Astrocyte (in vitro differentiated cells and primary cell): ENCODE data around the gene TIAM2. TPM values are rescaled to one million over a fixed set of nuclear protein-coding genes. Genes with fewer than 3 reads are reported as not detected.

Experiments
- DNase-seq: peaks from one replicate; pipeline ENCODE4 v3.0.0-alpha.2; 2010; ENCODE audit warnings: low read depth
- FAIRE-seq: peaks from 2 replicates; lab custom pipeline; 2011; peaks lifted over from hg19 to GRCh38; lab: Jason Lieb, UNC
- H2AFZ ChIP-seq: 2 replicates; pipeline ENCODE4 v1.6.0; 2012; ENCODE audit warnings: low read depth, low read length, inconsistent platforms
- H3K27ac ChIP-seq: 2 replicates; pipeline ENCODE4 v1.5.1; 2011; ENCODE audit warnings: low read depth, low read length, inconsistent platforms
- H3K27me3 ChIP-seq: 2 replicates; pipeline ENCODE4 v1.6.0; 2011; ENCODE audit warnings: low read length, inconsistent platforms; ENCODE audit not compliant: insufficient read depth
- H3K36me3 ChIP-seq: 2 replicates; pipeline ENCODE4 v1.5.1; 2011; ENCODE audit warnings: low read length, inconsistent platforms; ENCODE audit not compliant: insufficient read depth
- H3K4me1 ChIP-seq: 2 replicates; pipeline ENCODE4 v1.5.1; 2011; ENCODE audit warnings: low read length, inconsistent platforms; ENCODE audit not compliant: insufficient read depth
- H3K4me2 ChIP-seq: 2 replicates; pipeline ENCODE4 v1.6.0; 2012; ENCODE audit warnings: low read length, inconsistent platforms
- H3K4me3 ChIP-seq: 2 replicates; pipeline ENCODE4 v1.5.1; 2011; ENCODE audit warnings: low read depth, mild to moderate bottlenecking, low read length, inconsistent platforms; ENCODE audit not compliant: insufficient read depth
- H3K79me2 ChIP-seq: 2 replicates; pipeline ENCODE4 v1.6.0; 2012; ENCODE audit warnings: mild to moderate bottlenecking, low read length, inconsistent platforms; ENCODE audit not compliant: insufficient read depth
- H3K9ac ChIP-seq: 2 replicates; pipeline ENCODE4 v1.6.0; 2012; ENCODE audit warnings: mild to moderate bottlenecking, low read length, inconsistent platforms
- H3K9me3 ChIP-seq: 2 replicates; pipeline ENCODE4 v1.5.1; 2012; ENCODE audit warnings: low read depth, mild to moderate bottlenecking, low read length, inconsistent platforms; ENCODE audit not compliant: insufficient read depth
- H4K20me1 ChIP-seq: 2 replicates; pipeline ENCODE4 v1.6.0; 2012; ENCODE audit warnings: low read length, inconsistent platforms; ENCODE audit not compliant: insufficient read depth
- H3K27ac Mint-ChIP-seq: one replicate; pipeline ENCODE4 v1.8.0; 2021; ENCODE audit warnings: mild to moderate bottlenecking, mixed read lengths; ENCODE audit not compliant: unreplicated experiment
- H3K27me3 Mint-ChIP-seq: one replicate; pipeline ENCODE4 v1.8.0; 2021; ENCODE audit warnings: low read depth, mixed read lengths; ENCODE audit not compliant: unreplicated experiment
- H3K36me3 Mint-ChIP-seq: one replicate; pipeline ENCODE4 v1.8.0; 2021; ENCODE audit warnings: low read depth, mixed read lengths; ENCODE audit not compliant: unreplicated experiment
- H3K4me1 Mint-ChIP-seq: one replicate; pipeline ENCODE4 v1.8.0; 2021; ENCODE audit warnings: low read depth, mixed read lengths; ENCODE audit not compliant: unreplicated experiment
- H3K4me3 Mint-ChIP-seq: one replicate; pipeline ENCODE4 v1.8.0; 2021; ENCODE audit warnings: mild to moderate bottlenecking, moderate library complexity, mixed read lengths; ENCODE audit not compliant: unreplicated experiment
- H3K9me3 Mint-ChIP-seq: one replicate; pipeline ENCODE4 v1.8.0; 2021; ENCODE audit warnings: mild to moderate bottlenecking, mixed read lengths; ENCODE audit not compliant: unreplicated experiment
- CTCF ChIP-seq: IDR thresholded peaks from 2 replicates; pipeline ENCODE4 v1.5.1; 2011; ENCODE audit warnings: low read depth, mild to moderate bottlenecking, inconsistent platforms, low read length, moderate library complexity; ENCODE audit not compliant: insufficient read depth
- EZH2 ChIP-seq: IDR thresholded peaks from 2 replicates; pipeline ENCODE4 v1.6.1; 2012; ENCODE audit warnings: mild to moderate bottlenecking, low read length, inconsistent platforms; ENCODE audit not compliant: insufficient read depth
- total RNA-seq: library from RNA; stranded (reverse); gene quantifications from 2 replicates; pipeline ENCODE4 v1.2.1, GENCODE V29; 2021

The TIAM2 gene
- total RNA-seq, 1 donor from 2014 or later = 23.6 TPM

GRCh38 chr6:155241966-155242365 is 246.9 kb downstream of the TIAM2 start:
- H3K4me2 ChIP-seq = no peak overlapping the region
- Mint-ChIP-seq H3K4me3 (no peak overlapping the region), H3K9me3 (peaks cover 13% of the 10 kb centered on the region), H3K4me1 (peaks cover 10% of the 10 kb centered on the region), H3K27ac (peak overlapping the region; percentile 56), H3K27me3 (no peaks in the 10 kb centered on the region), H3K36me3 (peaks cover 51% of the 10 kb centered on the region)
- peaks cover 2% of the 10 kb centered on the region for H3K4me1 ChIP-seq
- FAIRE-seq = no peak
- no peak overlapping the region for H3K27ac ChIP-seq
- DNase-seq = no peak
- H3K4me3 ChIP-seq = no peak overlapping the region
- H3K9me3 ChIP-seq = peaks cover 3% of the 10 kb centered on the region
- H3K27me3 ChIP-seq = no peaks in the 10 kb centered on the region
- no peaks in the 10 kb centered on the region for H3K79me2 ChIP-seq
- no peaks in the 10 kb centered on the region for H3K36me3 ChIP-seq
- no peak overlapping the region for H3K9ac ChIP-seq
- H4K20me1 ChIP-seq = no peaks in the 10 kb centered on the region
- no peak for TF ChIP-seq EZH2
- TF ChIP-seq CTCF = no peak
- H2AFZ ChIP-seq = no peak overlapping the region

- H4K20me1 ChIP-seq = no peaks in the 10 kb centered on the region
- TF ChIP-seq CTCF (no peak), EZH2 (no peak)
- H3K4me3 ChIP-seq = no peak overlapping the region
- H3K36me3 ChIP-seq = no peaks in the 10 kb centered on the region
- no peaks in the 10 kb centered on the region for H3K79me2 ChIP-seq
- no peak overlapping the region for H3K9ac ChIP-seq
- Mint-ChIP-seq H3K27me3 (no peaks in the 10 kb centered on the region), H3K4me1 (peaks cover 15% of the 10 kb centered on the region), H3K4me3 (no peak overlapping the region), H3K27ac (no peak overlapping the region), H3K9me3 (peaks cover 2% of the 10 kb centered on the region), H3K36me3 (peaks cover 39% of the 10 kb centered on the region)
- H3K27ac ChIP-seq = no peak overlapping the region
- FAIRE-seq = no peak
- H3K27me3 ChIP-seq = no peaks in the 10 kb centered on the region
- no peak overlapping the region for H3K4me2 ChIP-seq
- H3K4me1 ChIP-seq = peaks cover 19% of the 10 kb centered on the region
- H3K9me3 ChIP-seq = no peaks in the 10 kb centered on the region
- no peak overlapping the region for H2AFZ ChIP-seq
- DNase-seq = no peak
Measured at GRCh38 chr6:155244434-155244833, 249.3 kb downstream of the TIAM2 start.

GRCh38 chr6:155245193-155245592 is 250.1 kb downstream of the TIAM2 start:
- Mint-ChIP-seq H3K36me3 (peaks cover 33% of the 10 kb centered on the region), H3K4me1 (peaks cover 13% of the 10 kb centered on the region), H3K4me3 (no peak overlapping the region), H3K9me3 (no peaks in the 10 kb centered on the region), H3K27ac (no peak overlapping the region), H3K27me3 (no peaks in the 10 kb centered on the region)
- H3K27ac ChIP-seq = no peak overlapping the region
- no peaks in the 10 kb centered on the region for H3K9me3 ChIP-seq
- no peak for TF ChIP-seq CTCF
- no peak for TF ChIP-seq EZH2
- no peaks in the 10 kb centered on the region for H3K36me3 ChIP-seq
- no peak for DNase-seq
- H4K20me1 ChIP-seq = no peaks in the 10 kb centered on the region
- H3K27me3 ChIP-seq = no peaks in the 10 kb centered on the region
- FAIRE-seq = no peak
- no peak overlapping the region for H3K4me3 ChIP-seq
- no peak overlapping the region for H2AFZ ChIP-seq
- H3K4me2 ChIP-seq = no peak overlapping the region
- H3K79me2 ChIP-seq = no peaks in the 10 kb centered on the region
- no peak overlapping the region for H3K9ac ChIP-seq
- H3K4me1 ChIP-seq = peaks cover 19% of the 10 kb centered on the region
